ENCODE results near the gene GNRHR.

GRCh38 chr4:67785528-67785927 lies 31.3 kb upstream of the GNRHR start:
- no peak for TF ChIP-seq POLR2A (IDR thresholded peaks at IDR 0.05)
- no peak for TF ChIP-seq CTCF (IDR thresholded peaks at IDR 0.05)
- TF ChIP-seq EP300 (IDR thresholded peaks at IDR 0.05), result no peak
- no peak for TF ChIP-seq POLR2AphosphoS5 (IDR thresholded peaks at IDR 0.05)

All from upper lobe of left lung (tissue), 4 donors.